GM21447 (cell line): ENCODE data around the gene FBN3.
"Not testable (repeated sequence)": the region's sequence is repeated elsewhere in the genome, so short reads cannot be mapped to it uniquely, and the experiment has no call there.

Experiments used
- ATAC-seq: cut with Tn5 transposase; IDR thresholded peaks from one replicate; pipeline ENCODE4 v1.9.1; 2021; ENCODE audit not compliant: unreplicated experiment

FBN3 gene

GRCh38 chr19:8120636-8121480, 28.5 kb downstream of the FBN3 start:
- ATAC-seq: no peak

GRCh38 chr19:8117991-8118390, 31.4 kb downstream of the FBN3 start:
- ATAC-seq: no peak

GRCh38 chr19:8116437-8117293, 32.7 kb downstream of the FBN3 start:
- no peak for ATAC-seq

- ATAC-seq: no peak
Measured at GRCh38 chr19:8115805-8116396, 33.5 kb downstream of the FBN3 start.

- no peak for ATAC-seq
Measured at GRCh38 chr19:8113017-8113416, 36.4 kb downstream of the FBN3 start.

- no peak for ATAC-seq
Measured at GRCh38 chr19:8111376-8111775, 38.0 kb downstream of the FBN3 start.

- no peak for ATAC-seq
Measured at GRCh38 chr19:8110931-8111330, 38.5 kb downstream of the FBN3 start.

GRCh38 chr19:8109890-8110662, 39.3 kb downstream of the FBN3 start:
- ATAC-seq: no peak

- ATAC-seq: no peak
Measured at GRCh38 chr19:8109455-8109854, 39.9 kb downstream of the FBN3 start.

GRCh38 chr19:8108560-8109445, 40.6 kb downstream of the FBN3 start:
- ATAC-seq: no peak

GRCh38 chr19:8107301-8107903, 42.0 kb downstream of the FBN3 start:
- no peak for ATAC-seq

- no peak for ATAC-seq
Measured at GRCh38 chr19:8105471-8105870, 43.9 kb downstream of the FBN3 start.

GRCh38 chr19:8101910-8102309, 47.5 kb downstream of the FBN3 start:
- ATAC-seq: not testable (repeated sequence)

GRCh38 chr19:8101311-8101710, 48.1 kb downstream of the FBN3 start:
- no peak for ATAC-seq

GRCh38 chr19:8097681-8098567, 51.5 kb downstream of the FBN3 start:
- ATAC-seq: no peak

GRCh38 chr19:8097198-8097597, 52.2 kb downstream of the FBN3 start:
- no peak for ATAC-seq

- ATAC-seq: no peak
Measured at GRCh38 chr19:8096071-8096470, 53.3 kb downstream of the FBN3 start.

GRCh38 chr19:8095354-8095886, 54.0 kb downstream of the FBN3 start:
- no peak for ATAC-seq
